Nephron progenitor cell (in vitro differentiated cells): Measurements from ENCODE around the gene PER1.

Source experiments
- DNase-seq: peaks from one replicate; pipeline ENCODE4 v3.0.0; 2021
- H3K27ac Mint-ChIP-seq: 2 replicates; pipeline ENCODE4 v1.8.0; 2021; ENCODE audit warnings: mild to moderate bottlenecking, moderate library complexity, mixed read lengths
- H3K27me3 Mint-ChIP-seq: 2 replicates; pipeline ENCODE4 v1.8.0; 2021; ENCODE audit warnings: mild to moderate bottlenecking, low read depth, mixed read lengths; ENCODE audit not compliant: poor library complexity
- H3K36me3 Mint-ChIP-seq: 2 replicates; pipeline ENCODE4 v1.8.0; 2021; ENCODE audit warnings: low read depth, mixed read lengths
- H3K4me1 Mint-ChIP-seq: 2 replicates; pipeline ENCODE4 v1.8.0; 2021; ENCODE audit warnings: mixed read lengths
- H3K4me3 Mint-ChIP-seq: 2 replicates; pipeline ENCODE4 v1.8.0; 2021; ENCODE audit warnings: mild to moderate bottlenecking, moderate library complexity, mixed read lengths
- H3K9me3 Mint-ChIP-seq: 2 replicates; pipeline ENCODE4 v1.8.0; 2021; ENCODE audit warnings: mild to moderate bottlenecking, moderate library complexity, mixed read lengths
- CTCF ChIP-seq: fragments of 200-600 bp; sonication (generic); IDR thresholded peaks from 2 replicates; pipeline ENCODE4 v1.5.0; 2021; ENCODE audit warnings: antibody characterized with exemption

The PER1 gene

DNA sequence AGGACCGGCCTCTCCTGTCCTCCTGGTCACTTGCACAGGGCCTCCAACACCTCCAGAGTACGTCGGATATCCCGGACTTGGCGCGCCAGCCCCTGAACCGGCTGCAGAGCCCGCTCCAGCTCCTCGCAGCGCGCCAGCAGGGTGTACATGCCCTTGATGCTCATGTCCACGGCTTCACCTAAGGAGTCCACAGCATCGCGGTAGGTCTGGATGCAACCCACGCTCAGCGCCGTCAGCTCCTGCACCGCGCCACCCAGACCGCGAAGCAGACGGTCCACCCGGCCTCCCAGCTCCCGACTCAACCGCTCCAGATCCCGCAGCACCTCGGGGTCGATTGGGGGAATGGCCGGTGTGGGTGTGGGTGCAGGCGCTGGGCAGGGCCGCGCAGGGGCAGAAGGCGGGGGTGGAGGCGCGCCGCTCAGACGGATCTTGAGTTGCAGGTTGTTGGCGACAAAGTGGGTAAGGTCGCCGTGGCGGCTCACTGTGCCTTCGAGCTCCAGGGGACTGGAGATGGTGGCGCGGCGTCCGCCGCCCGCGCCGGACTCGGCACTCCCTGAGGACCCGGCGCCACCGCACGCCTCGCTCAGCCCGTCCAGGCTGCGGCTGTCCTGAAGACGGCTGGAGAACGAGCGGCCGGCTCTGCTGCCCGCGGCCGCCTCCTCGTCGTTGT, 37.0 kb upstream of the PER1 start:
- no peak for TF ChIP-seq CTCF
- Mint-ChIP-seq H3K36me3 (no peaks in the 10 kb centered on the region), H3K9me3 (no peaks in the 10 kb centered on the region), H3K4me3 (no peak overlapping the region), H3K27me3 (peaks cover 8% of the 10 kb centered on the region), H3K27ac (no peak overlapping the region), H3K4me1 (peaks cover 11% of the 10 kb centered on the region)
- DNase-seq: no peak

GRCh38 chr17:8188263-8188839, 36.1 kb upstream of the PER1 start:
- H3K27ac Mint-ChIP-seq: no peak overlapping the region
- TF ChIP-seq CTCF: no peak
- DNase-seq: no peak
- H3K4me3 Mint-ChIP-seq: no peak overlapping the region
- peaks cover 13% of the 10 kb centered on the region for H3K27me3 Mint-ChIP-seq
- no peaks in the 10 kb centered on the region for H3K9me3 Mint-ChIP-seq
- peaks cover 16% of the 10 kb centered on the region for H3K4me1 Mint-ChIP-seq
- no peaks in the 10 kb centered on the region for H3K36me3 Mint-ChIP-seq

DNA sequence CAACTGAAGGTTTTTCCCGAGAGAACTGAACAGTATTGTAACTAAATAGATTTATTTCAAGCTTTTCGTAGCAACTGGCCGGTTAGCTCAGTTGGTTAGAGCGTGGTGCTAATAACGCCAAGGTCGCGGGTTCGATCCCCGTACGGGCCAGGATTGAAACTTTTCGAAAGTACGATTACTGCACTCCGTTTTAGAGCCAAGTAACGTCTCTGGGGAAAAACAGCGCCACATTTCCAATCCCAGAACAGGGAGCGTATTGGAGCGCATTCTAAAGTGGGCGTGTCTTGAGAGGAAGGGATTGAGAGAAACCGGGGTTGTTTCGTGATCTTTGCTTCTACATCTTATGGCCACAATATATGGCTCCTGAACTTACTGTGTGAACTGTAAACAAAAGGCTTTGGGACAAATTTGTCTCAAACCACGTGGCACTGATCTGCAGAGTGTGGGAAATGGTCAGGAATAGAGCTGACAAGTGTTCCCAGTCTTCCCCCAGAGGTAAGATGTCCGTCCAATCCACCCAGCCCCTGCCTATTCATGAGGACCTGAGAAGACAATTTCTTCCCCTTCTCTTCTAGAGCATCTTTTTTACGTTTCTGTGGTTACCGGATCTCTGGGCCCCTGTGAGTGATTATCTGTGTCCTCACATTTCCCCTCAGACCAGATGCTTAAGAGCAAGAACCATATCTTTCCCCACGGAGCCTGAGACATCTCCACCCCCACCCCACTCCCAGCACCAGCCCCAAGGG, 35.5 kb upstream of the PER1 start:
- Mint-ChIP-seq H3K36me3 (no peaks in the 10 kb centered on the region), H3K27me3 (peaks cover 13% of the 10 kb centered on the region), H3K9me3 (no peaks in the 10 kb centered on the region), H3K27ac (no peak overlapping the region), H3K4me3 (no peak overlapping the region), H3K4me1 (peaks cover 16% of the 10 kb centered on the region)
- DNase-seq: peak; percentile 96
- TF ChIP-seq CTCF: no peak

- TF ChIP-seq CTCF: no peak
- Mint-ChIP-seq H3K36me3 (no peaks in the 10 kb centered on the region), H3K9me3 (no peaks in the 10 kb centered on the region), H3K4me1 (peaks cover 16% of the 10 kb centered on the region), H3K4me3 (no peak overlapping the region), H3K27ac (no peak overlapping the region), H3K27me3 (peaks cover 17% of the 10 kb centered on the region)
- peak; percentile 93 for DNase-seq
Observed at GRCh38 chr17:8186787-8187516, 34.7 kb upstream of the PER1 start.

- no peak for DNase-seq
- Mint-ChIP-seq H3K27me3 (peaks cover 21% of the 10 kb centered on the region), H3K4me1 (peaks cover 16% of the 10 kb centered on the region), H3K9me3 (no peaks in the 10 kb centered on the region), H3K4me3 (no peak overlapping the region), H3K27ac (no peak overlapping the region), H3K36me3 (no peaks in the 10 kb centered on the region)
- no peak for TF ChIP-seq CTCF
Observed at GRCh38 chr17:8186446-8186786, 34.2 kb upstream of the PER1 start.
